HG02678 (cell line): Measurements from ENCODE around the gene BMF.
"Not testable (repeated sequence)": the region's sequence is repeated elsewhere in the genome, so short reads cannot be mapped to it uniquely, and the experiment has no call there.

Source experiments
- ATAC-seq: cut with Tn5 transposase; IDR thresholded peaks from one replicate; pipeline ENCODE4 v1.9.1; 2021; ENCODE audit warnings: mild to moderate bottlenecking, moderate library complexity; ENCODE audit not compliant: unreplicated experiment

BMF gene

GRCh38 chr15:40108855-40109735 lies at the start of gene BMF:
TSS of gene BMF (minus strand) at chr15:40108879. CDS start at chr15:40106086, 2,793 bp downstream.
- peak; percentile 53 for ATAC-seq

- no peak for ATAC-seq
These were observed 49.2 kb upstream of the BMF start for GRCh38 chr15:40157778-40158447.

GRCh38 chr15:40155270-40155910 lies 46.7 kb upstream of the BMF start:
- ATAC-seq, result no peak

DNA sequence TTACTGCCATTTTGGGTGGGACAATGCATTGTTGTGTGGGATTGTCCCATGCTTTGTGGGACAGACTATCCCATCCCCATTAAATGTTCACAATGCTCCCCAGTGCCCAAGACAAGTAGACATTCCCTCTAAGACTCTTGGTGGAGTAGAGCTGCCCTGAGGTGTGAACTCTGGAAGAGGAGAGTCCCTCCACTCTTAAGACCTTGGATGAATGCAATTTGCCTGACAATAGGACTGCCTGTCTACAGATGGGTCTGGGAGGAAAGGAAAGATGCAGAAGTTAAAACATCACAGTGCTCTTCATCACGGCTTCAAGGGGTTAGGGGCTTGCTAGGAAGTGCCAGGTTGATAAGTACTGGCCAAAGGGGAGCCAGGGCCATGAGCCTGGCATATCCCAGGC lies 46.1 kb upstream of the BMF start:
- ATAC-seq, result not testable (repeated sequence)

GRCh38 chr15:40151991-40152390 lies 43.3 kb upstream of the BMF start:
- no peak for ATAC-seq

- ATAC-seq, result no peak
These were observed 42.8 kb upstream of the BMF start for GRCh38 chr15:40151499-40151898.

- no peak for ATAC-seq
These were observed 41.7 kb upstream of the BMF start for GRCh38 chr15:40150163-40150925.

DNA sequence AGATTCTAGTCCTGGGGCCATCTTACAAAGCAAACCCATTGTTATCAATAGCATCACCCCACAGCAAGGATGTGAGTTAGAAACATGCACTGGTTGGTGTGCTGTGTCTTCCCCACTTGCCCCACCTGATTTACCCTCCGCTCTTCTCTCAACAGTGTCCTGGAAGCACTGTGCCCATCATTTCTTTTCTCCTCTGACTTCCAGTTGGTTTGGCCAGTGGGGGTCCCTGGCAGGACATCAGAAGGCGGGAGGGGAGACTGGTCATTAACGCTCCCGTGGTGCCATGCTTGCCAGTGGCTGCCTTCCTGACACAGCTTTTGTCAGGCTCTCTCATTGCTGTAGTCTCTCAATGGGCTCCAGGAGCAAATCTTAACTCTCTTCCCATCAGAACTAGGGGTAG lies 40.7 kb upstream of the BMF start:
- ATAC-seq, result no peak

DNA sequence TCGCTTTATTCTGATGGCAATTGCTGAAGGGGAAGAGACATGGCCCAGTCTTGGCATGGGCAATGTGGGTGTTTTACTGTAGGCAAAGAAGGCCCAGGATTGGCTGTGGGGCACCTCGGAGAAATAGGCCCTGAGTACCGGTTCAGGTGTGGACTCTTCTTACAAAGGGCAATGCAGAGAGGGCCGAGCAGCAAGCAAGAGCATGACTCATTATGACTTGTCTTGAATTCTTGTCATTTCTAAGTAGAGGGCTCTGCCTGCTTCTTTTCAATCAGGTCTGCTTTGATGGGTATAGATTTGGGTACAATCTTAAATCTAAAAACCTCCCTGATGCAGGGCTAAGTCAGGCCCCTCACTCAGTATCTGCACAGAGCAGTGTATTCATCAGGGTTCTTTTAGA lies 37.4 kb upstream of the BMF start:
- no peak for ATAC-seq

GRCh38 chr15:40142428-40142827 lies 33.7 kb upstream of the BMF start:
- no peak for ATAC-seq

- not testable (repeated sequence) for ATAC-seq
These were observed 29.5 kb upstream of the BMF start for GRCh38 chr15:40138201-40138570.

GRCh38 chr15:40137303-40138200 lies 28.9 kb upstream of the BMF start:
- no peak for ATAC-seq

DNA sequence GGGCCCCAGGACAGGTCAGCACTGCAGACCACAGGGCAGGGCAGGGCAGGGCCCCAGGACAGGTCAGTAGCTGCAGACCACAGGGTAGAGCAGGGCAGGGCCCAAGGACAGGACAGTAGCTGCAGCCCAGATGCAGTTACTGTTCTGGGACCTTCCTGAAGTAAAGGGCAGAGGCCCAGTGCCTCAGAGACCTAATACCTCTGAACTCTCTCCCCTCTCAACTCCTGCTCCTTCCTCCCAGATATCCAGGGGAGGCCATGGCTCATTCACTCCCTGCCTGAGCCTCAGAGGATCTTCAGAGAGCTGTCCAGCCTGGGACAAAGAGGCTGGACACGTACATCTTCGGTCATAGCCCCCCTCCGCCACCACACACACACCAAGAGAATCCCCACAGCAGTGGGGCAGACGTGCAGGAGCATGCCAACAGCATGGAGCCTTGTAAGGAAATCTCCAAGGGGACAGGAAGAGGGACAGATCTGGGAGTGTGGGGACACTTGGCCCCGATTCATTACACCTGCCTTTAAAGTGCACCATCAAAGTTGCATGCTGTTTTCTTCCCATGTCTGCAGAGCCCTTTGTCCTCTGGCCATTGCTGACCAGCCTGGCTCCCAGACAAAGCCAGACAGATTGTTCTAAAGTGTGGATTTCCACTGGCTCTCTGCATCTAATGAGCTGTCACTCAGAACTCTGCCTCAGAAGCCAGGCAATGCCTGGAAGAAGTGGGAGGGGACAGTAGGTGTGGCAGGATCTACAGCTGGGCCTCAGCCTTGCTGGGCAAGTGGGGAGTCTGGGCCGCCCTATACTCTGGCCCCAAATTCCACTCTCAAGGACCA lies 28.0 kb upstream of the BMF start:
- ATAC-seq, result no peak

DNA sequence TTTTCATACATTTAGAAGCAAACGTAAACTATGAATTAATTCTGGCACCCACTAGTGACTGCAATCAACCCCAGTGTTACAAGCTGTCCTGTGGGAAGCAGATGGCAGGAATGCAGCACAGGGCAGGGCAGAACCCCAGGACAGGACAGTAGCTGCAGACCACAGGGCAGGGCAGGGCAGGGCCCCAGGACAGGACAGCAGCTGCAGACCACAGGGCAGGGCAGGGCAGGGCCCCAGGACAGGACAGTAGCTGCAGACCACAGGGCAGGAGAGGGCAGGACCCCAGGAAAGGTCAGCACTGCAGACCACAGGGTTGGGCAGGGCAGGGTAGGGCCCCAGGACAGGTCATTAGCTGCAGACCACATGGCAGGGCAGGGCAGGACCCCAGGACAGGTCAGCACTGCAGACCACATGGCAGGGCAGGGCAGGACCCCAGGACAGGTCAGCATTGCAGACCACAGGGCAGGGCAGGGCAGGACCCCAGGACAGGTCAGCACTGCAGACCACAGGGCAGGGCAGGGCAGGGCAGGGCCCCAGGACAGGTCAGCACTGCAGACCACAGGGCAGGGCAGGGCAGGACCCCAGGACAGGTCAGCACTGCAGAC lies 27.3 kb upstream of the BMF start:
- not testable (repeated sequence) for ATAC-seq

DNA sequence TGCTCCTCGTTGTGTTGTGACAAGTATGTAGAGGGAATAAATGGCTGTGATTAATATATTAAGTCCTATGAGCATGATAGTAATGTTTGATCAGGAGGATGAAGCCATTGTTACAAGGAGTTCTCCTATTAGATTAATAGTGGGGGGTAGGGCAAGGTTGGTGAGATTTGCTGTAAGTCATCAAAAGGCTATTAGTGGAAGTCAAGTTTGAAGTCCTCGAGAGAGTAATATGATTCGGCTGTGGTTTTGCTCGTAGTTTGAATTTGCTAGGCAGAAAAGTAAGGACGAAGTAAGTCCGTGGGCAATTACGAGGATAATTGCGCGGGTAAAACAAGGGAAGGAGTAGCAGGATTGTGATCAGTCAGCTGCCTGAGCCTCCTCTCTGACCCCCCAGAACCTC lies 26.2 kb upstream of the BMF start:
- ATAC-seq, result no peak

GRCh38 chr15:40133544-40133943 lies 24.9 kb upstream of the BMF start:
- no peak for ATAC-seq

DNA sequence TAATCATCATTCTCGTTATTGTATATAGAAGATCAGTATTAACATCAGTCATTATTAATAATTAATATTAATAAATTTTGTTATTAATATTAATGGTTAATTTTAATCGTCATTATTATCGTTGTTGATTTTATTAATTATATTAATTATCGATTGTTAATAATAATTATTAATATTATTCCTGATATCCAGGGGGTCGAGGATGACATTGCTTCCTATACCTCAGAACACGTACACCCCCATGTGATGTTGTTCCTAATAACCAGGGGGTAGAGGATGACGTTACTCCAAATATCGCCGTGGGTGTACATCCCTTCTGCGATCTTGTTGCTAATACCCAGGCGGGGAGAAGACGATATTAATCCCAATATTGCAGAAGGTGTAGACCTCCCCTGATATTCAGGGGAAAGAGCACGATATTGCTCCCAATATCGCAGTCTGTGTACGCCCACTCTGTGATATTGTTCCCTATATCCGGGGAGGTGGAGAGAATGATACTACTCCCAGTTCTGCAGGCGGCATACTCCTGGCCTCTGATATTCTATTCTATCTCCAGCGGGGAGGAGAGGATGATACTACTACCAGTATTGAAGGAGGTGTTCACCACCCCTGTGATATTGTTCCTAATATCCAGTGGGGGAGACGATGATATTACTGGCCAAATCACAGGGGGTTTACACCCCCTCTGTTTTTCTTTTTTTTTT lies 22.3 kb upstream of the BMF start:
- no peak for ATAC-seq

- no peak for ATAC-seq
These were observed 21.4 kb upstream of the BMF start for GRCh38 chr15:40130118-40130517.
